Measurements from ENCODE around the gene GRB14.

The GRB14 gene

DNA sequence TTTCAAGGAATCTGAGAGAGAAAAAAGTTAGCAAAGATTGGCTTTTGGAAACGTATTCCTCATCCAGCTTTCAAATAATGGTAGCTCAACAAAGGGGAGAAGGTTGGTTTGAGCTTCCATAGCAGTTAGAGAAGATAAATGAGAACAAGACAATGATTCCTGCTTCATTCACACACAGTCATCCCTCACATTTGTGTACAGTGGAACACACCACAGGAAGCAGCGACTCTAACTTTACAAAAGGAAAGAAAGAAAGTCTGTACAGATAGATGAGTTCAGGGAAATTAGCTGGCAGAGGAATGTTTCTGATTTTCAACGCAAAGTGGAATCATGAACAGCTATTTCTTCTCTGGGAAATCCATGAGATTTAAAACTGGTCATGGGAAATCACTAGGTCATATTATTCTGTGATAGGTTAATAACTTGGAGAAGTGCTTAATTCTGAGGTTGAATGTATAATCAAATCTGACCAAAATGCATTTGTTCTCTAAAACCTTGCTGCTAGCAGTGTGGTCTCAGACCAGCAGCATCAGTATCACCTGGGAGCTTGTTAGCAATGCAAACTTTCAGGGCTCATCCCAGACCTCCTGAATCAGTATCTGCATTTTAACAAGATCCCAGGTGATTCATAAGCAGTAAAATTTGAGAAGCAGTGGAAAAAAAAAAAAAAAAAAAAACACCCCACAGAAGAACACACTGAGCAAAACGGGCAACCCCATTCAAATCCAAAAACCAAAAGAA lies 112.0 kb downstream of the GRB14 start:
- TF ChIP-seq, protein P1, sequence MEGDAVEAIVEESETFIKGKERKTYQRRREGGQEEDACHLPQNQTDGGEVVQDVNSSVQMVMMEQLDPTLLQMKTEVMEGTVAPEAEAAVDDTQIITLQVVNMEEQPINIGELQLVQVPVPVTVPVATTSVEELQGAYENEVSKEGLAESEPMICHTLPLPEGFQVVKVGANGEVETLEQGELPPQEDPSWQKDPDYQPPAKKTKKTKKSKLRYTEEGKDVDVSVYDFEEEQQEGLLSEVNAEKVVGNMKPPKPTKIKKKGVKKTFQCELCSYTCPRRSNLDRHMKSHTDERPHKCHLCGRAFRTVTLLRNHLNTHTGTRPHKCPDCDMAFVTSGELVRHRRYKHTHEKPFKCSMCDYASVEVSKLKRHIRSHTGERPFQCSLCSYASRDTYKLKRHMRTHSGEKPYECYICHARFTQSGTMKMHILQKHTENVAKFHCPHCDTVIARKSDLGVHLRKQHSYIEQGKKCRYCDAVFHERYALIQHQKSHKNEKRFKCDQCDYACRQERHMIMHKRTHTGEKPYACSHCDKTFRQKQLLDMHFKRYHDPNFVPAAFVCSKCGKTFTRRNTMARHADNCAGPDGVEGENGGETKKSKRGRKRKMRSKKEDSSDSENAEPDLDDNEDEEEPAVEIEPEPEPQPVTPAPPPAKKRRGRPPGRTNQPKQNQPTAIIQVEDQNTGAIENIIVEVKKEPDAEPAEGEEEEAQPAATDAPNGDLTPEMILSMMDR (IDR thresholded peaks at IDR 0.05; ENCODE audit: control insufficient read depth, insufficient read depth, low read depth, low read length, missing control alignments), result no peak
- DNase-seq (ENCODE audit: low read depth), result no peak
- H3K4me3 ChIP-seq (ENCODE audit: control insufficient read depth, low read depth, low read length), result no peak overlapping the region

DNA sequence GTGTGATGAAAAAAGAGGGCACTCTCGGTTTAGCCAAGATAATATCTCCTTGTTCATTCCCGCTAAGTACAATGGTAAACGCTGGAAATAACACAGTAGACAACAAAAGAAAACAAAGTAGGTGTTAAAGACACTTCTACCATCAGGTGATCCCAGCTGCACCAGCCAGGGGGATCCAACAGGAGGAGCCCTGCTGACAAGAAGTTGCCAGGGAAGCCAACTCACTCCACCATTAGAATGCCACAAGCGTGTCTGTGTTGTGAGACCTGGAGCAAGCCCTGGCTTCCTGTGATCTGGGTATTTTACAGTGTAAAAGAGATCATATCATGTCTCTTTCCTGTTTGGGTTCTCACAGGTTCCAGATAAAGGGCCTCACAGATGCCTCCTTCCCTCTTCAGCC lies 117.0 kb downstream of the GRB14 start:
- DNase-seq (ENCODE audit: low read depth), result no peak
- H3K4me3 ChIP-seq (ENCODE audit: control insufficient read depth, low read depth, low read length), result no peak overlapping the region
- TF ChIP-seq, protein P1 (IDR thresholded peaks at IDR 0.05; ENCODE audit: control insufficient read depth, insufficient read depth, low read depth, low read length, missing control alignments), result peak; percentile 31

DNA sequence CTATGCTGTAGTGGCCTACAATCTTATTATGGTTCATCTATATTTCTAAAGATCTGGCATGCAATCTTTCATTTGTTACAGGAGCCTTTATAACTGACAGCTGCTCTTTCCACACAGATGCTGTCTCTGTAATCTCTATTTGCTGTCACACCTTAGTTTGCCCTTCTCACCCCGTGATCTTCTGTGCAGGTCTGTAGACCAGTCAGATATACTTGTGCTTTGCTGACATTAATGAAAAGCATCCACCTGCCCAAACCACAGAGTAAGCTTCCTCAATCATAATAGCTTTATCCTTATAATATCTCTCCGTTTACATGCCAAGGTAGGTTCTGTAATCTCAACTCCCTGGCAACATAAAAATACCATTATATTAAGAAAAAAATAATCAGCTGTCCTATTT lies 122.4 kb downstream of the GRB14 start:
- H3K4me3 ChIP-seq (ENCODE audit: control insufficient read depth, low read depth, low read length), result no peak overlapping the region
- no peak for DNase-seq (ENCODE audit: low read depth)
- TF ChIP-seq, protein P1 (IDR thresholded peaks at IDR 0.05; ENCODE audit: control insufficient read depth, insufficient read depth, low read depth, low read length, missing control alignments), result no peak

DNA sequence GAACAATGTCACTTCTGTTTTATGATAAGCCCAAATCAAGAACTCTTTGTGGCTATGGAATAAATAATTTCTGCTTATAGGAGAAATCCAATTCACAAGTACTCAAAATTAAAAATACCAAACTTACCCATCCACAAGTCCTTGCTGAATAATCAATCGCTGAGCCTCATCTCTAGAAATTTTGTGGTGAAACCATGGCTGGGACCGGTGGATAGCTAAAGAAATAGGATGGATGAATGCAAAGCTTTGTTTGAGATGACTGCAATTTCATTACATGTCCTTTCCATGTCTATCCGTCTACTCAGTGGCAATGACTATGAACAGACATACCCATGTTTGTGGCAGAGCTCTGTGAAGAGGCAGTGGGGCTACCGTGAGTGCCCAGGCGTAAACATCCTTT lies 124.4 kb downstream of the GRB14 start:
- H3K4me3 ChIP-seq (ENCODE audit: control insufficient read depth, low read depth, low read length), result no peak overlapping the region
- TF ChIP-seq, protein P1 (IDR thresholded peaks at IDR 0.05; ENCODE audit: control insufficient read depth, insufficient read depth, low read depth, low read length, missing control alignments), result no peak
- no peak for DNase-seq (ENCODE audit: low read depth)

DNA sequence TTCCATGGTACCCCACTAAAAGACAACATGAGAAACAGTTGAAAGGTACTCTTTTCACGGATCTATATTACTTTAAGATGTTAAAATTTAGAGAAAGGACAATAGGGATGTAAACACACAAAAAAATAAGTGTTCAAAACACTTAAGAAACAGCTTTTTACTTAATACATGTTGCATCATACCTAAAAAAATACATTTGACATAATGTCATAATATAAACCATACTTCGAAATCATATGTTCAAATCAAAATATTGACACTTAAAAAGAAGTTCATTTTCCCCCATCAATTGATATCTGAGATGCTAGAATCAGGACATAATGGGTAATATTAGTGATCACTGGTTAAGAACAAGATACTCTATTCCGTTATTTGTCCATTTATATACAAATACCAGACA lies 124.9 kb downstream of the GRB14 start:
- H3K4me3 ChIP-seq (ENCODE audit: control insufficient read depth, low read depth, low read length), result no peak overlapping the region
- TF ChIP-seq, protein P1 (IDR thresholded peaks at IDR 0.05; ENCODE audit: control insufficient read depth, insufficient read depth, low read depth, low read length, missing control alignments), result no peak
- DNase-seq (ENCODE audit: low read depth), result no peak

DNA sequence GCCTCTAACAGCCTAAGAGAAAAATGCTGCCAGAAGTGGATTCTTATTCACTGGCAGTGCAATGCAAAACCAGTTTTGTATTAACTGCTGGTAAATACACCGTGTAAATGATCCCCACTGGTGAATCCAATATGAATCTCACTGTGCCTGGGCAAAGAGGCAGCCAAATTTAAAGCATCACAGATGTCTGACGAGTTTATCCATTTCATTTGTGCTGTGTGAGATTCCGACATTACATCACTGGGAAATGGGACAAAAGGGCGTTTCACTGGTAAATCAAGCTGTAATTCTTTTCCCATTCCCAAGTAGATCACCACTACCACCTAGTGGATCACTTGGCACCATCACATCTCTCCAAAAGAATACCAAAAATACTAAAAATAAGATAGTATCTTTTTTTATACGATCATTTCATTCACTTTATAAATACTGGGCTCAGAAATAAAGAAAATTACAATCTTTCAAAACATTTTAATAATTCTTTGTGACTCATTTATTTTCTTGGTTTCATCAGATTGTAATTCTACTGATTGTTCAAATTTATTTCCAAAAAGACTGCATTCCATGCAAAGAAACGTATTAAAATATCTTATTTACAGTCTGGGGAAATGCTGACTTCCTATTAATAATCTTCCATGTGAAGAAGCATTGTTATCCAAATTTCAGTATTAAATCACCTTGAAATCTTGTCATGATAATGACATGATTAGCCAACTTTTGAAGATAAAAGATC lies 125.6 kb downstream of the GRB14 start:
- TF ChIP-seq, protein P1 (IDR thresholded peaks at IDR 0.05; ENCODE audit: control insufficient read depth, insufficient read depth, low read depth, low read length, missing control alignments), result peak; percentile 75
- H3K4me3 ChIP-seq (ENCODE audit: control insufficient read depth, low read depth, low read length), result no peak overlapping the region
- peak; percentile 16 for DNase-seq (ENCODE audit: low read depth)
